Measurements from ENCODE around the gene AFG1L. TPM values are rescaled to one million over a fixed set of nuclear protein-coding genes. Genes with fewer than 3 reads are reported as not detected.
"Not testable (repeated sequence)": the region's sequence is repeated elsewhere in the genome, so short reads cannot be mapped to it uniquely, and the experiment has no call there.

AFG1L gene
- total RNA-seq, 1 donor from 2014 or later, result 13.3 TPM

DNA sequence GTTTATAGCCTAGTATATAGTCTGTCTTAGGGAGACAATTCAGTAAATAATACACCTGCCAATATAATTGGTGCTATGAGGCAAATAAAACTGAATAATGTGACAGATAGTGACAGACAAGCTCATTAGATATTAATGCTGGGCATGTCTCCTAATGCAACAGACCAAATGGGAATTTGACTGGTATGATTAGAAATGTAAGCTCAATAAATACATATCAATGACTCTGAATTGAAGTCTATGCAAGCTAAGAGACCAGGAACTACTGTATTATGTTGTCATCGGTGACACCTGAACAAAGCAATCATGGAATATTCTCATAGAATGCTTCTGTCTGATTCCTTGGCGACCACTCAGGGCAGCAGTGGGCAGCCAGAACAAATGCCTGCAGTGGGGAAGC is 31.5 kb upstream of the AFG1L start:
- Histone ChIP-seq H3K27me3 (ENCODE audit: low read depth) (no peaks in the 10 kb centered on the region), H3K9me3 (replicated peaks) (no peaks in the 10 kb centered on the region), H3K4me1 (peaks cover 36% of the 10 kb centered on the region), H3K4me3 (no peak overlapping the region), H3K27ac (replicated peaks) (no peak overlapping the region), H3K36me3 (no peaks in the 10 kb centered on the region)
- intact Hi-C loops (cut with micrococcal nuclease), result no loop called here
- DNase-seq, result no peak
- TF ChIP-seq, protein P1, sequence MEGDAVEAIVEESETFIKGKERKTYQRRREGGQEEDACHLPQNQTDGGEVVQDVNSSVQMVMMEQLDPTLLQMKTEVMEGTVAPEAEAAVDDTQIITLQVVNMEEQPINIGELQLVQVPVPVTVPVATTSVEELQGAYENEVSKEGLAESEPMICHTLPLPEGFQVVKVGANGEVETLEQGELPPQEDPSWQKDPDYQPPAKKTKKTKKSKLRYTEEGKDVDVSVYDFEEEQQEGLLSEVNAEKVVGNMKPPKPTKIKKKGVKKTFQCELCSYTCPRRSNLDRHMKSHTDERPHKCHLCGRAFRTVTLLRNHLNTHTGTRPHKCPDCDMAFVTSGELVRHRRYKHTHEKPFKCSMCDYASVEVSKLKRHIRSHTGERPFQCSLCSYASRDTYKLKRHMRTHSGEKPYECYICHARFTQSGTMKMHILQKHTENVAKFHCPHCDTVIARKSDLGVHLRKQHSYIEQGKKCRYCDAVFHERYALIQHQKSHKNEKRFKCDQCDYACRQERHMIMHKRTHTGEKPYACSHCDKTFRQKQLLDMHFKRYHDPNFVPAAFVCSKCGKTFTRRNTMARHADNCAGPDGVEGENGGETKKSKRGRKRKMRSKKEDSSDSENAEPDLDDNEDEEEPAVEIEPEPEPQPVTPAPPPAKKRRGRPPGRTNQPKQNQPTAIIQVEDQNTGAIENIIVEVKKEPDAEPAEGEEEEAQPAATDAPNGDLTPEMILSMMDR (IDR thresholded peaks at IDR 0.05; ENCODE audit: borderline replicate concordance), result no peak

- H3K4me3 ChIP-seq, result no peak overlapping the region
- DNase-seq, result no peak
- H3K27ac ChIP-seq (replicated peaks), result no peak overlapping the region
- no peaks in the 10 kb centered on the region for H3K9me3 ChIP-seq (replicated peaks)
- H3K27me3 ChIP-seq (ENCODE audit: low read depth), result no peaks in the 10 kb centered on the region
- no peaks in the 10 kb centered on the region for H3K4me1 ChIP-seq
- intact Hi-C loops (cut with micrococcal nuclease), result no loop called here
- TF ChIP-seq, protein P1 (IDR thresholded peaks at IDR 0.05; ENCODE audit: borderline replicate concordance), result no peak
- no peaks in the 10 kb centered on the region for H3K36me3 ChIP-seq
Measured at GRCh38 chr6:108268845-108269244, 26.0 kb upstream of the AFG1L start.

DNA sequence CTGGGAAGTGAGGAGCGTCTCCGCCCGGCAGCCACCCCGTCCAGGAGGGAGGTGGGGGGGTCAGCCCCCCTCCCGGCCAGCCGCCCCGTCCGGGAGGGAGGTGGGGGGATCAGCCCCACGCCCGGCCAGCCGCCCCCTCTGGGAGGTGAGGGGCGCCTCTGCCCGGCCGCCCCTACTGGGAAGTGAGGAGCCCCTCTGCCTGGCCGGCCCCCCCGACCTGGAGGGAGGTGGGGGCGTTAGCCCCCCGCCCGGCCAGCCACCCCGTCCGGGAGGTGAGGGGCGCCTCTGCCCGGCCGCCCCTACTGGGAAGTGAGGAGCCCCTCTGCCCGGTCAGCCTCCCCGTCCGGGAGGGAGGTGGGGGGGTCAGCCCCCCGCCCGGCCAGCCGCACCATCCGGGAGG is 24.9 kb upstream of the AFG1L start:
- intact Hi-C loops (cut with micrococcal nuclease); H3K27ac ChIP-seq (replicated peaks); H3K27me3 ChIP-seq (ENCODE audit: low read depth); H3K9me3 ChIP-seq (replicated peaks); H3K36me3 ChIP-seq; H3K4me1 ChIP-seq; H3K4me3 ChIP-seq; DNase-seq: not testable (repeated sequence)

GRCh38 chr6:108274546-108274945 is 20.3 kb upstream of the AFG1L start:
- TF ChIP-seq, protein P1 (IDR thresholded peaks at IDR 0.05; ENCODE audit: borderline replicate concordance), result no peak
- no peaks in the 10 kb centered on the region for H3K9me3 ChIP-seq (replicated peaks)
- intact Hi-C loops (cut with micrococcal nuclease), result no loop called here

DNA sequence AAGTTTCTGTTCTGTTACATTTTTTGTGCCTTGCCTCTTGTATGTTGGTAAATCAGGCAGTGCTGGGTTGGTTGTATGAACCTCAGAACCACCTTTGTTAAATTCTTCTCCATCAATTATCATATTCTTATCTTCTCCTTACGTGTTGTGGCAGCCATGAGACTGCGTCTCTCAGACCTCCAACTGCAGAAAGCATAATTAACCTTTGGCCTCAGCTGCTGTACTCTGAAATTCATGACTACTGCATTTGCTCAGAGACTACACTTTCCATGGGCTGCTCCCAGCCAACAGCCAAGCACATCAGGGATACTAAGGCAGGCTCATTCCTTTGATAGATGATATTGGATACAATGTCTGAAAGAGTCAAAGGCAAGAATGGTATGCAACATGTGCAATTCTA is 18.9 kb upstream of the AFG1L start:
- no peak for DNase-seq
- Histone ChIP-seq H3K9me3 (replicated peaks) (no peaks in the 10 kb centered on the region), H3K27ac (replicated peaks) (no peak overlapping the region), H3K27me3 (ENCODE audit: low read depth) (no peaks in the 10 kb centered on the region), H3K4me3 (no peak overlapping the region), H3K4me1 (no peaks in the 10 kb centered on the region), H3K36me3 (no peaks in the 10 kb centered on the region)
- intact Hi-C loops (cut with micrococcal nuclease), result no loop called here
- TF ChIP-seq, protein P1 (IDR thresholded peaks at IDR 0.05; ENCODE audit: borderline replicate concordance), result no peak

More at GRCh38 chr6:108274546-108274945, 20.3 kb upstream of the AFG1L start:
- Histone ChIP-seq H3K36me3 (no peaks in the 10 kb centered on the region), H3K27ac (replicated peaks) (no peak overlapping the region), H3K4me1 (no peaks in the 10 kb centered on the region), H3K27me3 (ENCODE audit: low read depth) (no peaks in the 10 kb centered on the region), H3K4me3 (no peak overlapping the region)
- no peak for DNase-seq

GRCh38 chr6:108277295-108277694 is 17.6 kb upstream of the AFG1L start:
- Histone ChIP-seq H3K36me3 (no peaks in the 10 kb centered on the region), H3K27ac (replicated peaks) (no peak overlapping the region), H3K4me3 (no peak overlapping the region), H3K4me1 (no peaks in the 10 kb centered on the region), H3K27me3 (ENCODE audit: low read depth) (no peaks in the 10 kb centered on the region), H3K9me3 (replicated peaks) (no peaks in the 10 kb centered on the region)
- TF ChIP-seq, protein P1 (IDR thresholded peaks at IDR 0.05; ENCODE audit: borderline replicate concordance), result no peak
- intact Hi-C loops (cut with micrococcal nuclease), result no loop called here
- DNase-seq, result no peak
